Loucy (cell line): ENCODE measurements around the gene INPP5K.
"Not testable (repeated sequence)": the region's sequence is repeated elsewhere in the genome, so short reads cannot be mapped to it uniquely, and the experiment has no call there.

ENCODE experiments used
- H2AFZ ChIP-seq: fragments of 200-600 bp; sonication (generic); 2 replicates; pipeline ENCODE4 v1.6.0; 2016; ENCODE audit warnings: antibody characterized with exemption, mild to moderate bottlenecking, low read length, moderate library complexity
- H3F3A ChIP-seq: fragments of 200-600 bp; 2 replicates; pipeline ENCODE4 v1.6.0; 2016; ENCODE audit warnings: antibody characterized with exemption, low read depth, mild to moderate bottlenecking
- H3K27me3 ChIP-seq: fragments of 200-600 bp; sonication (generic); 2 replicates; pipeline ENCODE4 v1.6.1; 2014; ENCODE audit warnings: low read length, mild to moderate bottlenecking; ENCODE audit not compliant: insufficient read depth, poor library complexity, severe bottlenecking
- H3K36me3 ChIP-seq: fragments of 200-600 bp; sonication (generic); 2 replicates; pipeline ENCODE4 v1.6.1; 2016; ENCODE audit warnings: low read length; ENCODE audit not compliant: insufficient read depth
- H3K4me1 ChIP-seq: fragments of 200-600 bp; sonication (generic); 2 replicates; pipeline ENCODE4 v1.5.1; 2014; ENCODE audit warnings: low read length, mild to moderate bottlenecking; ENCODE audit not compliant: insufficient read depth, poor library complexity, severe bottlenecking
- H3K4me2 ChIP-seq: fragments of 200-600 bp; sonication (generic); 2 replicates; pipeline ENCODE4 v1.6.0; 2014; ENCODE audit warnings: antibody characterized with exemption, low read length, low read depth, mild to moderate bottlenecking; ENCODE audit not compliant: poor library complexity, severe bottlenecking
- H3K4me3 ChIP-seq: fragments of 200-600 bp; sonication (generic); 2 replicates; pipeline ENCODE4 v1.5.1; 2014; ENCODE audit warnings: low read length, mild to moderate bottlenecking, mixed read lengths; ENCODE audit not compliant: poor library complexity, severe bottlenecking
- H3K79me2 ChIP-seq: fragments of 200-600 bp; sonication (generic); 2 replicates; pipeline ENCODE4 v1.6.1; 2014; ENCODE audit warnings: low read length; ENCODE audit not compliant: insufficient read depth
- H3K9ac ChIP-seq: fragments of 200-600 bp; sonication (generic); 2 replicates; pipeline ENCODE4 v1.6.0; 2014; ENCODE audit warnings: mild to moderate bottlenecking, low read depth, low read length, moderate library complexity; ENCODE audit not compliant: poor library complexity, severe bottlenecking
- H3K9me2 ChIP-seq: fragments of 200-600 bp; sonication (generic); replicated peaks from 2 replicates; pipeline ENCODE4 v1.6.1; 2016; ENCODE audit warnings: low read depth, low read length, mixed read lengths
- H3K9me3 ChIP-seq: fragments of 200-600 bp; sonication (generic); 2 replicates; pipeline ENCODE4 v1.6.1; 2014; ENCODE audit warnings: mild to moderate bottlenecking, antibody characterized with exemption, low read length, low read depth; ENCODE audit not compliant: insufficient read depth
- H4K20me1 ChIP-seq: fragments of 200-600 bp; sonication (generic); 2 replicates; pipeline ENCODE4 v1.6.0; 2014; ENCODE audit warnings: antibody characterized with exemption, low read length, mild to moderate bottlenecking; ENCODE audit not compliant: insufficient read depth, poor library complexity, severe bottlenecking
- EZH2phosphoT487 ChIP-seq: fragments of 200-600 bp; IDR thresholded peaks from 2 replicates; pipeline ENCODE4 v1.6.1; 2018; ENCODE audit warnings: antibody characterized with exemption, mild to moderate bottlenecking, moderate library complexity, borderline replicate concordance
- TF ChIP-seq, protein P1 (sequence below): fragments of 200-600 bp; sonication (generic); conservative IDR thresholded peaks from 2 replicates; pipeline ENCODE4 v1.5.1; 2014; ENCODE audit warnings: mild to moderate bottlenecking, antibody characterized with exemption, low read length

The INPP5K gene

DNA sequence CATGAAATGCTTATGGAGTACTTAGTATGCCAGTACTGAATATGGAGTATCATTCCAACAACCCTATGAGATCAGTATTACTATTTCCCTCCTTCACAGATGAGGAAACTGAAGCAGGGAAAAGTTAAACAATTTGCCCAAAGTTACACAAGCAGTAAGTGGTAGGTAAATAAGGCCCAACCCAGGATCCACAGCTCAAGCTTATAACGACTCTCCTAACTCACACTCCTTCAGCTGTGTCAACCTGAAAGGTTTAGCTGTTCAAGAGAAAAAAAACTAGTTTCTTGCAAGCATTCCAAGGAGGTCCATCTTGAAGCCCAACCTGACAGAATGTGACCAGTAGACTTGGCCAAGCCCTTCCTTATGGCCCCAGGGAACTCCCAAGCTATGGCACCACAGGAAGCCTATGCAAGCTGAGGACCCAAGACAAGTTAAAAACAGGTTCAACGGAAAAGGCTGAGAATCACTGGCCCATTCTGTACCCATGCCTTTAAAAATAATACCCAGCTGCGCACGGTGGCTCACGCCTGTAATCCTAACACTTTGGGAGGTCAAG lies 66.9 kb downstream of the INPP5K start:
- H3F3A ChIP-seq: no peaks in the 10 kb centered on the region
- peaks cover 19% of the 10 kb centered on the region for H3K4me1 ChIP-seq
- no peak overlapping the region for H3K9ac ChIP-seq
- H3K27me3 ChIP-seq: no peaks in the 10 kb centered on the region
- no peak overlapping the region for H3K4me3 ChIP-seq
- H3K79me2 ChIP-seq: peaks cover 88% of the 10 kb centered on the region
- no peaks in the 10 kb centered on the region for H3K36me3 ChIP-seq
- no peak overlapping the region for H2AFZ ChIP-seq
- no peak overlapping the region for H3K4me2 ChIP-seq
- no peaks in the 10 kb centered on the region for H3K9me2 ChIP-seq
- TF ChIP-seq, protein P1, sequence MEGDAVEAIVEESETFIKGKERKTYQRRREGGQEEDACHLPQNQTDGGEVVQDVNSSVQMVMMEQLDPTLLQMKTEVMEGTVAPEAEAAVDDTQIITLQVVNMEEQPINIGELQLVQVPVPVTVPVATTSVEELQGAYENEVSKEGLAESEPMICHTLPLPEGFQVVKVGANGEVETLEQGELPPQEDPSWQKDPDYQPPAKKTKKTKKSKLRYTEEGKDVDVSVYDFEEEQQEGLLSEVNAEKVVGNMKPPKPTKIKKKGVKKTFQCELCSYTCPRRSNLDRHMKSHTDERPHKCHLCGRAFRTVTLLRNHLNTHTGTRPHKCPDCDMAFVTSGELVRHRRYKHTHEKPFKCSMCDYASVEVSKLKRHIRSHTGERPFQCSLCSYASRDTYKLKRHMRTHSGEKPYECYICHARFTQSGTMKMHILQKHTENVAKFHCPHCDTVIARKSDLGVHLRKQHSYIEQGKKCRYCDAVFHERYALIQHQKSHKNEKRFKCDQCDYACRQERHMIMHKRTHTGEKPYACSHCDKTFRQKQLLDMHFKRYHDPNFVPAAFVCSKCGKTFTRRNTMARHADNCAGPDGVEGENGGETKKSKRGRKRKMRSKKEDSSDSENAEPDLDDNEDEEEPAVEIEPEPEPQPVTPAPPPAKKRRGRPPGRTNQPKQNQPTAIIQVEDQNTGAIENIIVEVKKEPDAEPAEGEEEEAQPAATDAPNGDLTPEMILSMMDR: no peak
- no peak for TF ChIP-seq EZH2phosphoT487
- peaks cover 15% of the 10 kb centered on the region for H4K20me1 ChIP-seq
- no peaks in the 10 kb centered on the region for H3K9me3 ChIP-seq

DNA sequence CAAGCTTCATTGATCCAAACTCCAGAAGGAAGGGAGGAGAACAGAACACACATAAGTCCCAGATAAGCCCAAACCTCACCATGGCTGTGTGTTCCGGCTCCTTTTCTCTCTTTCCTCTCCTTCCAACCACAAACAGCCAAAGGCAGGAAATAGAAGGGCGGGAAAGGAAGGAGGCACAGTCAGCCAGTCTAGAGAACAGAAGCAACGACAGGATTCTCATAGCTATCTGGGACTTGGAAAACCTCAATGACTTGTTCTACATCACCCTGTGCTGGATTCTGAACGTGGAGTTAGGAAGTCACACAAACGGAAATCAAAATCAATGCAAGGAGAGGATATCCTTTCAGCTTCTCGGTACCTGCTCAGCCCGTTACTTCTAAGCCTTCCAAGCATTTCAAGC lies 69.4 kb downstream of the INPP5K start:
- Histone ChIP-seq H3K9me2 (no peaks in the 10 kb centered on the region), H3K79me2 (peaks cover 71% of the 10 kb centered on the region), H3K4me3 (no peak overlapping the region), H3F3A (no peaks in the 10 kb centered on the region), H3K36me3 (no peaks in the 10 kb centered on the region), H3K27me3 (no peaks in the 10 kb centered on the region), H4K20me1 (peaks cover 9% of the 10 kb centered on the region), H3K4me1 (peaks cover 7% of the 10 kb centered on the region), H3K9me3 (no peaks in the 10 kb centered on the region), H2AFZ (no peak overlapping the region), H3K9ac (no peak overlapping the region), H3K4me2 (peak overlapping the region; percentile 40)
- TF ChIP-seq, protein P1: no peak
- TF ChIP-seq EZH2phosphoT487: no peak

DNA sequence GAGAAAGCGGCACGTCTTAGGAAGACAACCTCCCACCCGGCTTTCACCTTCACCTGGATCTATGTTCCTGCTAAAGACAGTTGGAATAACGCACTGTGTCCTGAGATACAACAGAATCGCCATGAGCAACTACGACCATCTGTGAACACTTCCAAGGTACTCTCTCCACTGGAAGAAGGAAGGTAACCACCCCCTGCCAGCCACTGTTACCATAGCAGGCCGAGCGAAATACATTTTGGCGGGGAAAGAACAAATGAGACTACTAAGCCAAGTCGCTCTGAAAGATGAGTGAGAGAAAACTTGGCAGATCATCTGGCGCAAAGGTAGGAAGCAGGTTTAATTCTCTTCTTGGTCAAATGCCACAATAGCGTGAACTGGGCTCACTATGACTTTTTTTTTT lies 70.2 kb downstream of the INPP5K start:
- Histone ChIP-seq H3K4me1 (peaks cover 7% of the 10 kb centered on the region), H3K27me3 (no peaks in the 10 kb centered on the region), H3K9me2 (no peaks in the 10 kb centered on the region), H3K36me3 (no peaks in the 10 kb centered on the region), H3K4me2 (no peak overlapping the region), H3K4me3 (no peak overlapping the region), H3K79me2 (peaks cover 63% of the 10 kb centered on the region), H3F3A (no peaks in the 10 kb centered on the region), H2AFZ (no peak overlapping the region), H3K9me3 (no peaks in the 10 kb centered on the region), H4K20me1 (peaks cover 5% of the 10 kb centered on the region), H3K9ac (no peak overlapping the region)
- TF ChIP-seq, protein P1: no peak

DNA sequence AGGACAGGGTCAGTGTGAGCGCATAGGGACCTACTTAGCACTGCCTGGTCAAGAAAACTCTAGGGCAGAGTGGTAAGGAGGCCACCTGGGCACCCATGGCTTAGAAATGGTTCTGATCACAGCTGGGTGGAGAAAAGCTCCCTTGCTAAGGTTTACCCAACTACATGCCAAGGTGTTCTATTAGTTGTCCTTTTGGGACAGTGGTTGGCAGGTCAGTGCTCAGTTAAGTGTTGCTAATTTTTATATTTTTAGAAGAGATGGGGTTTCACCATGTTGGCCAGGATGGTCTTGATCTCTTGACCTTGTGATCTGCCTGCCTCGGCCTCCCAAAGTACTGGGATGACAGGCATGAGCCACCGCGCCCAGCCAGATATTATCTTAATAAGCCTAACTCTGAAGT lies 70.7 kb downstream of the INPP5K start:
- H3K36me3 ChIP-seq, H3K4me2 ChIP-seq, H3K4me1 ChIP-seq, H3K9me3 ChIP-seq, H3K9ac ChIP-seq, H3K27me3 ChIP-seq, H4K20me1 ChIP-seq, H3K9me2 ChIP-seq, H2AFZ ChIP-seq, H3F3A ChIP-seq, H3K4me3 ChIP-seq: not testable (repeated sequence)
- H3K79me2 ChIP-seq: peaks cover 65% of the 10 kb centered on the region
